HG03095 (cell line): ENCODE data around the gene CHCHD5.
"Not testable (repeated sequence)": the region's sequence is repeated elsewhere in the genome, so short reads cannot be mapped to it uniquely, and the experiment has no call there.

Source experiments
- ATAC-seq: cut with Tn5 transposase; IDR thresholded peaks from one replicate; pipeline ENCODE4 v1.9.1; 2021; ENCODE audit warnings: moderate library complexity; ENCODE audit not compliant: unreplicated experiment

The CHCHD5 gene

GRCh38 chr2:112585873-112586464, 1.6 kb downstream of the CHCHD5 start:
- no peak for ATAC-seq

GRCh38 chr2:112588611-112589045, 4.2 kb downstream of the CHCHD5 start:
- no peak for ATAC-seq

- ATAC-seq = no peak
Observed at GRCh38 chr2:112591413-112591812, 7.0 kb downstream of the CHCHD5 start.

GRCh38 chr2:112593736-112594135, 9.3 kb downstream of the CHCHD5 start:
- no peak for ATAC-seq

- ATAC-seq = no peak
Observed at GRCh38 chr2:112597537-112598322, 13.3 kb downstream of the CHCHD5 start.

GRCh38 chr2:112600634-112601033, 16.2 kb downstream of the CHCHD5 start:
- no peak for ATAC-seq

- ATAC-seq = no peak
Observed at GRCh38 chr2:112601754-112602153, 17.3 kb downstream of the CHCHD5 start.

GRCh38 chr2:112602917-112603316, 18.5 kb downstream of the CHCHD5 start:
- no peak for ATAC-seq

- no peak for ATAC-seq
Observed at GRCh38 chr2:112603731-112604130, 19.3 kb downstream of the CHCHD5 start.

GRCh38 chr2:112604952-112605351, 20.5 kb downstream of the CHCHD5 start:
- ATAC-seq = no peak

GRCh38 chr2:112605926-112606325, 21.5 kb downstream of the CHCHD5 start:
- ATAC-seq = no peak

GRCh38 chr2:112606547-112606946, 22.1 kb downstream of the CHCHD5 start:
- ATAC-seq = no peak

GRCh38 chr2:112607680-112608438, 23.4 kb downstream of the CHCHD5 start:
- no peak for ATAC-seq

- ATAC-seq = not testable (repeated sequence)
Observed at GRCh38 chr2:112609320-112609719, 24.9 kb downstream of the CHCHD5 start.

GRCh38 chr2:112612283-112612682, 27.9 kb downstream of the CHCHD5 start:
- ATAC-seq = not testable (repeated sequence)

GRCh38 chr2:112614201-112614840, 29.9 kb downstream of the CHCHD5 start:
- ATAC-seq = no peak

GRCh38 chr2:112615051-112615450, 30.6 kb downstream of the CHCHD5 start:
- ATAC-seq = no peak

- not testable (repeated sequence) for ATAC-seq
Observed at GRCh38 chr2:112615798-112616197, 31.4 kb downstream of the CHCHD5 start.

GRCh38 chr2:112618383-112618782, 34.0 kb downstream of the CHCHD5 start:
- ATAC-seq = no peak

GRCh38 chr2:112621790-112622527, 37.5 kb downstream of the CHCHD5 start:
- ATAC-seq = no peak

- no peak for ATAC-seq
Observed at GRCh38 chr2:112622528-112622849, 38.1 kb downstream of the CHCHD5 start.
